ENCODE results near the gene AGBL1.
"Not testable (repeated sequence)": the region's sequence is repeated elsewhere in the genome, so short reads cannot be mapped to it uniquely, and the experiment has no call there.

Gene AGBL1

DNA sequence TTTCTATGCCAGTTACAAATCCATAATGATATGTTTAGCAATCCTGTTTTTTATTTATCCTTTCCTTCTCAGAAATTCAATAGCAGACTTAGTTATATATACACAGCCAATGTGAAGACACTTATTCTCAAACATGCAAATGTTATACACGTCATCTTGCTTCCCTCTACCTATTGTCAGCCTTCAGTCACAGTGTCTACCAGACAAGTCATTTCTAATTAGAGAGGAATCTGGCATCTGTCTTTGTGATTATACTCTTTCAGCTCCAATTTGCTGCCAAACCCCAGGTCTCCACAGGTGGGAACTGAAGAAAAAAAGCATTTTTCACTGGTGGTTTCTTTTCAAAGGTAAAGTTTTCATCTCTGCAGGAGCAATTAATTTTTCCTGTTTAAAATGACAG is 793.1 kb downstream of the AGBL1 start:
- TF ChIP-seq, protein P1, sequence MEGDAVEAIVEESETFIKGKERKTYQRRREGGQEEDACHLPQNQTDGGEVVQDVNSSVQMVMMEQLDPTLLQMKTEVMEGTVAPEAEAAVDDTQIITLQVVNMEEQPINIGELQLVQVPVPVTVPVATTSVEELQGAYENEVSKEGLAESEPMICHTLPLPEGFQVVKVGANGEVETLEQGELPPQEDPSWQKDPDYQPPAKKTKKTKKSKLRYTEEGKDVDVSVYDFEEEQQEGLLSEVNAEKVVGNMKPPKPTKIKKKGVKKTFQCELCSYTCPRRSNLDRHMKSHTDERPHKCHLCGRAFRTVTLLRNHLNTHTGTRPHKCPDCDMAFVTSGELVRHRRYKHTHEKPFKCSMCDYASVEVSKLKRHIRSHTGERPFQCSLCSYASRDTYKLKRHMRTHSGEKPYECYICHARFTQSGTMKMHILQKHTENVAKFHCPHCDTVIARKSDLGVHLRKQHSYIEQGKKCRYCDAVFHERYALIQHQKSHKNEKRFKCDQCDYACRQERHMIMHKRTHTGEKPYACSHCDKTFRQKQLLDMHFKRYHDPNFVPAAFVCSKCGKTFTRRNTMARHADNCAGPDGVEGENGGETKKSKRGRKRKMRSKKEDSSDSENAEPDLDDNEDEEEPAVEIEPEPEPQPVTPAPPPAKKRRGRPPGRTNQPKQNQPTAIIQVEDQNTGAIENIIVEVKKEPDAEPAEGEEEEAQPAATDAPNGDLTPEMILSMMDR (IDR thresholded peaks at IDR 0.05; ENCODE audit: control extremely low read depth, extremely low read depth, low read depth, missing control alignments): no peak
- CTCF ChIA-PET: no interaction called here
- POLR2A ChIA-PET: no interaction called here
- no peak for DNase-seq (ENCODE audit: extremely low spot score)

DNA sequence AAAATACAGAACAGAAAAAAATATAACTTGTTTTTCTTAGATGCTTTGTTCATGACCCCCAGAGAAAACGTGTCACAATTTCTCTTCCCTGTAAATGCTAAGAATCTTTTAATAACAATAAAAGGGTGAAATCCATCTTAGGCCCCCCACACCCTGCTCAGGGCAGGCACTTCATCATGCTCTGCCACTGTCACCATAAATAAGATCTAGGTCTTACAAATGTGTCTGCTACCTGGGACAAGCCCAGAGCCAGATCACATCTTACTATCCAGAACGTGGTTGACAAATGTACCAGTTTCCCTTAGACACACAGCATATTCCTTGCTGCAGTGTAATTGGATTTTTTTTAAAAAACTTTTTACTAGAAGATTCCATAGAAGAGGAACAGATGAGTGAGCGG is 795.4 kb downstream of the AGBL1 start:
- TF ChIP-seq, protein P1 (IDR thresholded peaks at IDR 0.05; ENCODE audit: control extremely low read depth, extremely low read depth, low read depth, missing control alignments): no peak
- DNase-seq (ENCODE audit: extremely low spot score): no peak
- ChIA-PET POLR2A (no interaction called here), CTCF (no interaction called here)

DNA sequence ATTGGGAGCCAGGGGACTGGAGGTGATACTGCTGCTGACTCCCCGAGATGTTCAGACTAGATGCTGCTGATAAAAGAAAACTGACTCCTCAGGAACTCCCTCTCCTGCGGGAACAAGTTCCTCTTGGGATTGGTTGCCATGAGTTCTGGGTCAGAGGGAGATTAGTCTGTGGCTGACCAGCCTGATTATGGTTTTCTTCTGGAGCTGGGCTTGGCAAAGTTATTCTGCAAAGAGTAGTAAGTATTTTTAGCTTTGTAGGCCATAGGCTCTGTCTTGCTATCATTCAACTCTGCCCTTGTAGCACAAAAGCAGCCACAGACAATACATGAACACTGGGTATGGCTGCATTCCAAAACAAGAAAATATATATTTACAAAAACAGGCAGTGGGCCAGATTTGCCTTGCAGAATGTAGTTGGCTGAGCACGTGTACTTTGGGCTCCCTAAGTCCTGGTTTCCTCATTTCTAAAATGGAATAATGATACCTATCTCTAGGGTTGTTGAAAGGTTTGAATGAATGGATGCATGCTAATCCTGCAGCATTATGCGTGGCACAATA is 796.8 kb downstream of the AGBL1 start:
- CTCF ChIA-PET: interaction anchor here (1.0 to 1.2 kb wide), 2 partner anchors 12 to 26 kb away, joined by 3 read pairs; no protein-coding TSS in a partner anchor
- POLR2A ChIA-PET: no interaction called here
- no peak for DNase-seq (ENCODE audit: extremely low spot score)
- TF ChIP-seq, protein P1 (IDR thresholded peaks at IDR 0.05; ENCODE audit: control extremely low read depth, extremely low read depth, low read depth, missing control alignments): no peak

DNA sequence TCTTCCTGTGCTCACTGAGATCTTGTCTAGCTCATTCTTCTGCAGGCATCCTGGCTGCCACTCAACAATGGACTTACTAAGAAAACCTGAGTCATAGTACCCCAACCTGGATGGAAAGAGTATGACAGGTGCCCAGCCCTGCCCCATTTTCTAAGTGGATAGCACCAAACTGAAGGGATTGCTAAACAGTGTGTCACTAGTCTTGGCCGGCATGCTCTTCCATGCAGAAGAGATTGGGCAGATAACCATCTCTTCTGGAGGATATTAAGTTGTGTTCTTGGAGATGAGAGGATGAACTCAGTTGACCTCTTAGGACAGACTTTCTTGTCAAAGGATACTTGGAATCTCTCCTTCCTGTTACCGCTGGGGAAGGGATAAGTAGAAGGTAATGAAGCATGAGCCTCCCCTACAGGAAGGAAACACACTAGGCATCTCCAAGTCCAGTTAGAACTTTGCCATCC is 797.5 kb downstream of the AGBL1 start:
- DNase-seq (ENCODE audit: extremely low spot score): no peak
- POLR2A ChIA-PET: no interaction called here
- CTCF ChIA-PET: interaction anchor here (1.2 kb wide), 1 partner anchor 13 kb away, joined by 3 read pairs; no protein-coding TSS in a partner anchor
- TF ChIP-seq, protein P1 (IDR thresholded peaks at IDR 0.05; ENCODE audit: control extremely low read depth, extremely low read depth, low read depth, missing control alignments): no peak

DNA sequence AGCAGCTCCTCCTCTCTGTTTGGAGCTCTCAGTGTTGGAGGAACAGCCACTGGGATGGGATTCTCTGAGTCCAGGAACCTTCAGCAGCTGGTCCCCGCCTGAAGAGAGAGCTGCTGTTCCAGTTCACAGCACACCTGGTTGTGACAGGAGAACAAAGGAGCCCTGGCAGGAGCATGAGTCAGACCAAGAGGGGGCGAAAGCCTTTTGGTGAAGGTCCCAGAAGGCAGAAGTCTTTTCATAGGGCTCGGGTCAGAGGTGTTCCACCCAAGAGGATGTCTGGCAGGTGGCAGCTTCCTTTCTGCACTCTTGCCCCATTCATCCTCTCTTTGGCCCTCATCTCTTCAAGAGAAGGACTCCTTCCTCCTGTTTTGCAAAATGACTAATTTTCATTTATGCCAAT is 799.2 kb downstream of the AGBL1 start:
- POLR2A ChIA-PET; CTCF ChIA-PET; DNase-seq (ENCODE audit: extremely low spot score): not testable (repeated sequence)

DNA sequence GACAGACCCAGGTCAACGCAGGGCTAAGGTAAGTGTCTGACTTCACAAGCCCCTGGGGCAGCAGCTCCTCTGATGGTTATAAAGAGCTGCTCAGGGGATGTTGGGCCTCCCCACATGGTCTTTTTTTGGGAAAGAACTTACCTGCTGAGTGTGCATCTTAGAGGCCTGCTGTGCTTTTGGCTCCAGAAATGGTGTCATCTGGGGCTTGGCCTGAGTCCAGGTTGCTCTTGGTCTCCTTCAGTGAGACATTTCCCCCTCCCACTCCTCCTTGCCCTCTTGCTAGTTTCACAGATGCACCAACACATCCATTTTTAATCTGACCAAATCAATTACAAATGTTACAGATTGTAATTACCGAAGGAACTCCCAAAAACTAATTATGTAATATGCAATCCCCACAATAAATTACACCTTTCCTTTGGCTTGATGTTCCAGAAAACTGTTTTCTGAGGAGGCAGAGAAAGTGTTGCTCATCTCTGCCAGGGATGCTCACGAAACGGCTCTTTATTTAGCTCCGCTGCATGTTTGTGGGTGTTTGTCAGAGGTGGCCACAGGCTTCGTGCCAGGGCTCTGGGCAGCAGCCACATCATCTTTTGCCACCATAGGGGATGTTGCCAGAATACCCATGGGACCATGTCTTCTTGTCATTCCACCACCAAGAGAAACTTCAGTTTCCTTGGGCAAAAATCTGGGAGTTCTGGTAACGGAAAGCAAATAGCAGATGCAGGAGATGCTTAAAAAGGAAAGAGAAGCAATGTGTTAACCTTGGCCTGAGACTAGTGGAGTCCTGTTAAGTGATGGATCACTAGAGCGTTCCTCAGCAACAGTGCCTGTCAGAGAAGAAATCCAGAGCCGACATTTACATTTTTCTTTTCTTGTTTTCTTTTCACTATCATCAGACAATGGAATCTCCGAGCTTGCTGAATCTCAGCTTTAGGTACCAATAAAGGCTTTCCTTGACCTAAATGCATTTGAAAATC is 799.9 kb downstream of the AGBL1 start:
- TF ChIP-seq, protein P1 (IDR thresholded peaks at IDR 0.05; ENCODE audit: control extremely low read depth, extremely low read depth, low read depth, missing control alignments): no peak
- ChIA-PET POLR2A (no interaction called here), CTCF (no interaction called here)
- DNase-seq (ENCODE audit: extremely low spot score): no peak

DNA sequence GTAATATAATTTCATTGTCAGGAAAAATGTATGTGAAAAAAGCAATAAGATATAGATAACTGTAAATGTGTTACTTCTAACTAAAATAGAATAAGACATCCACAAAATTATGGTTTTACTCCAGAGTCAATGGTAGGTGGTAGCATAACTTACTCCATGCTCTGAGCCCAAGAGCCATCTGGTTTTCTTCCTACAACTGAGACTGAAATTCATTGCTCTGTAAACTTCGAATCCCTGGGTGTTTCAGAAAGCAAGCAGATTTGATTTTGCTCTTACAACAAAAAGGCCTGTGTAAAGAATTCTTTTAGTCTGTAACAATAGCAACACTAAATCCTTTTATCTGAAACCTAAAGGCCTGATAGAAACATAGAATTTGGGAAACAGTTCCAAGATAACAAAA is 805.9 kb downstream of the AGBL1 start:
- ChIA-PET POLR2A (no interaction called here), CTCF (interaction anchor here (1.5 kb wide), 1 partner anchor 21 kb away, joined by 3 read pairs; no protein-coding TSS in a partner anchor)
- no peak for DNase-seq (ENCODE audit: extremely low spot score)
- TF ChIP-seq, protein P1 (IDR thresholded peaks at IDR 0.05; ENCODE audit: control extremely low read depth, extremely low read depth, low read depth, missing control alignments): no peak

Measured in GM10248 (cell line).